GM23338 (cell line): ENCODE data around the gene CELF4.

ENCODE experiments used
- CREB1 ChIP-seq: fragments of 250-450 bp; sonication (Bioruptor Pico); IDR thresholded peaks from 2 replicates; pipeline ENCODE4 v1.5.0; 2020; ENCODE audit warnings: low read depth, mild to moderate bottlenecking, moderate library complexity
- CTCF ChIP-seq, 2 experiments: fragments of 200-600 bp in 1 of 2; sonication (generic) in 1 of 2; conservative IDR thresholded peaks; 2 replicates each; pipeline versions ENCODE4 v1.5.1 to v1.6.1; 2016 to 2017; ENCODE audit warnings: antibody characterized with exemption in 2 of 2, low read depth in 2 of 2, mild to moderate bottlenecking in 2 of 2, moderate library complexity in 1 of 2
- ETS1 ChIP-seq: IDR thresholded peaks from 2 replicates; pipeline ENCODE4 v1.6.1; 2016; ENCODE audit warnings: antibody characterized with exemption
- EZH2 ChIP-seq: fragments of 200-600 bp; sonication (generic); IDR thresholded peaks from one replicate; pipeline ENCODE4 v1.8.0; 2017; ENCODE audit warnings: antibody characterized with exemption, mild to moderate bottlenecking, low read depth; ENCODE audit not compliant: unreplicated experiment
- EZH2phosphoT487 ChIP-seq: fragments of 200-600 bp; sonication (generic); IDR thresholded peaks from one replicate; pipeline ENCODE4 v1.8.1; 2018; ENCODE audit warnings: antibody characterized with exemption; ENCODE audit not compliant: unreplicated experiment
- POLR2AphosphoS5 ChIP-seq: IDR thresholded peaks from 2 replicates; pipeline ENCODE4 v1.6.1; 2016; ENCODE audit warnings: antibody characterized with exemption, low read depth
- REST ChIP-seq: IDR thresholded peaks from one replicate; pipeline ENCODE4 v1.6.1; 2018; ENCODE audit warnings: antibody characterized with exemption; ENCODE audit not compliant: unreplicated experiment
- STAT1 ChIP-seq: IDR thresholded peaks from one replicate; pipeline ENCODE4 v1.6.1; 2016; ENCODE audit warnings: antibody characterized with exemption; ENCODE audit not compliant: unreplicated experiment
- ZNF114 ChIP-seq: fragments of 250-450 bp; sonication (Bioruptor Pico); IDR thresholded peaks from 2 replicates; pipeline ENCODE4 v1.5.0; 2020; ENCODE audit warnings: mild to moderate bottlenecking, moderate library complexity

- no peak for TF ChIP-seq CTCF (conservative IDR thresholded peaks at IDR 0.05; ENCODE audit: low read depth in 2 of 2)
- TF ChIP-seq CREB1 (CRISPR knock-in tag) = no peak
- no peak for TF ChIP-seq POLR2AphosphoS5
- TF ChIP-seq EZH2phosphoT487 = no peak
- no peak for TF ChIP-seq EZH2
- TF ChIP-seq ETS1 = no peak
- TF ChIP-seq REST = no peak
- no peak for TF ChIP-seq ZNF114 (CRISPR knock-in tag)
- no peak for TF ChIP-seq STAT1
These were observed 228.9 kb downstream of the CELF4 start for GRCh38 chr18:37336568-37337285.
